Measurements from ENCODE around the gene LRRC61. TPM values are rescaled to one million over a fixed set of nuclear protein-coding genes. Genes with fewer than 3 reads are reported as not detected.
A peak's percentile ranks its signal among the peaks of the same experiment; 100 is the strongest.

The LRRC61 gene
- total and polyA plus RNA-seq, 4 experiments from 2014 or later: 11.0 to 16.0 (median 13.8) TPM

- Histone ChIP-seq H3K27ac (ENCODE audit: low read depth, low read length) (no peak overlapping the region), H3K9me3 (ENCODE audit: control insufficient read depth in 1 of 2, low read length in 2 of 2) (no peaks in the 10 kb centered on the region), H3K36me3 (ENCODE audit: insufficient read depth, low read length) (peaks cover 13% of the 10 kb centered on the region), H3K4me1 (ENCODE audit: insufficient read depth, low read length) (peaks cover 42% of the 10 kb centered on the region), H3K27me3 (ENCODE audit: insufficient read depth, low read length) (no peaks in the 10 kb centered on the region), H3K4me3 (ENCODE audit: low read length in 2 of 2) (no peak overlapping the region)
- intact Hi-C loops (cut with micrococcal nuclease): no loop called here
- Mint-ChIP-seq H3K4me1 (peaks cover 24 to 66% (median 43%) of the 10 kb centered on the region in 4 donors), H3K27me3 (no peaks in the 10 kb centered on the region), H3K9me3 (no peaks in the 10 kb centered on the region), H3K36me3 (peaks cover 12 to 22% of the 10 kb centered on the region in 2 donors), H3K27ac (peak overlapping the region in 4 of 7 donors; percentile 36 to 83 (median 46)), H3K4me3 (no peak overlapping the region)
- no peak for DNase-seq
- POLR2A ChIA-PET (ENCODE audit: partially characterized antibody): interaction anchor here (0.5 to 2.0 kb wide), 3 partner anchors 16 to 179 kb away, joined by 3 to 6 read pairs (median 3); a partner anchor contains a TSS
- CTCF ChIA-PET (ENCODE audit: partially characterized antibody): interaction anchor here (1.4 kb wide), 1 partner anchor 19 kb away, joined by 6 read pairs; no protein-coding TSS in a partner anchor
These were observed 50.9 kb downstream of the LRRC61 start for GRCh38 chr7:150374026-150374425.

DNA sequence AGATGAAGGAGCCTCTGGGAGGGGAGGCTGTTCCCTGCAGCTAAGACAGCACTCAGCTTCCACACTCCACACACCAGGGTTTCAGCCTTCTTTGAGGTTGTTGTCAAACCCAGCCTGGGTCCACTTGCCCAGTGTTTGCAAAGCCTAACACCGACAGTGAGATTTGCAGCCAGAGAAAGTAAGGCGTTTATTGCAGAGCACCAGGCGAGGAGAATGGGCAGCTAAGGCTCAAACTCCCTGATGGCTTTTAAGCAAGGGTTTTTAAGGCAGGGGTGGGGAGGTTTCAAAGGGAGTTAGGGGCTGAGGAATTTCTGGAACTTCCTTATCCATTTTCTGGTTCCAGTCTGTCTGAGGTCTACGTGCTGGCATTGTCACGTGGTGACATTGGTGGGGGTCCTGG, 51.3 kb downstream of the LRRC61 start:
- Mint-ChIP-seq H3K36me3 (peaks cover 12 to 21% of the 10 kb centered on the region in 2 donors), H3K4me3 (no peak overlapping the region), H3K4me1 (peaks cover 22 to 62% (median 41%) of the 10 kb centered on the region in 4 donors), H3K9me3 (no peaks in the 10 kb centered on the region), H3K27me3 (no peaks in the 10 kb centered on the region), H3K27ac (peak overlapping the region in 4 of 7 donors; percentile 17 to 81 (median 40))
- no peaks in the 10 kb centered on the region for H3K9me3 ChIP-seq (ENCODE audit: control insufficient read depth in 1 of 2, low read length in 2 of 2)
- H3K4me3 ChIP-seq (ENCODE audit: low read length in 2 of 2): no peak overlapping the region
- no peaks in the 10 kb centered on the region for H3K27me3 ChIP-seq (ENCODE audit: insufficient read depth, low read length)
- H3K4me1 ChIP-seq (ENCODE audit: insufficient read depth, low read length): peaks cover 39% of the 10 kb centered on the region
- intact Hi-C loops (cut with micrococcal nuclease): no loop called here
- DNase-seq: no peak
- POLR2A ChIA-PET (ENCODE audit: partially characterized antibody): interaction anchor here (0.5 to 2.0 kb wide), 4 partner anchors 8 to 178 kb away, joined by 3 to 6 read pairs (median 3); a partner anchor contains a TSS
- H3K36me3 ChIP-seq (ENCODE audit: insufficient read depth, low read length): peaks cover 13% of the 10 kb centered on the region
- CTCF ChIA-PET (ENCODE audit: partially characterized antibody): interaction anchor here (1.4 kb wide), 1 partner anchor 19 kb away, joined by 6 read pairs; no protein-coding TSS in a partner anchor
- H3K27ac ChIP-seq (ENCODE audit: low read depth, low read length): no peak overlapping the region

DNA sequence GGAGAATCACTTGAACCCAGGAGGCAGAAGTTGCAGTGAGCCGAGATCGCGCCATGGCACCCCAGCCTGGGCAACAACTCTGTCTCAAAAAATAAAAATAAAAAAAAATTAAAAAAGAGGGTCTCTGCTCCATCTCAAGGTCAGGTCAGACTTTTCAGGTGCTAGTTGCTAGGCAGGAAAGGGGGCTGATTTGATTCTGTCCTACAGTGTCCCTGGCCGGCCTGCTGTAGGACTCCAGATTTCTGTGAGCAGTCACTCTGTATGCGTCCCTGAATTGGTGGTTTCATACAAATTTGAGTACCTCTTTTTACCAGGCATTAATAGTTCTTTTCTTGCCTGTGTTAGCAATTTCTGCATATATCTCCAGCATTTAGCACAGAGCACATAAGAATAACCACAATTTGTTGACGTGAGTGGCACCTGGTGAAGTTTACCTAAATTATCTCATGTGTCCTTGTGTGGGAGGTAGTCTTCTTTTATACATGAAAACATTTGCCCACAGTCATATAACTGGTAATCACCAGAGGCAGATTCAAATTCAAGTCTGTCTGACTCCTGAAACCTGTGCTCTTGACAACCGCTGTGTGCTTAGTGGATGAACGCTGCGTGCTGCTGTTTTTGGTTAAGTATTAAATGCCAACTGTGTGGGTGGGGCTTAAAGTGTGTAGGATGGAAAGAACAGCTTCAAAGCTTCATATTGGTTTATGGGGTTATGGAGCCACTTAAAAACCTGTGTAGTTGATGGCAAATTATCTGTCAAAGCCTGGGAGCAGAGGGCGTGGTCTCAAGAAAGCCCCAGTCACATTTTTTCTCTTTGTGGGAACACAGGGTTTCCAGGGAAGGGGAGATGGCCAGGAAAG, 52.7 kb downstream of the LRRC61 start:
- H3K4me1 Mint-ChIP-seq: peaks cover 27 to 61% (median 42%) of the 10 kb centered on the region in 4 donors
- POLR2A ChIA-PET (ENCODE audit: partially characterized antibody): interaction anchor here (0.6 to 3.1 kb wide), 3 partner anchors 10 to 70 kb away, joined by 3 to 47 read pairs (median 3); a partner anchor contains a TSS
- intact Hi-C loops (cut with micrococcal nuclease): no loop called here

DNA sequence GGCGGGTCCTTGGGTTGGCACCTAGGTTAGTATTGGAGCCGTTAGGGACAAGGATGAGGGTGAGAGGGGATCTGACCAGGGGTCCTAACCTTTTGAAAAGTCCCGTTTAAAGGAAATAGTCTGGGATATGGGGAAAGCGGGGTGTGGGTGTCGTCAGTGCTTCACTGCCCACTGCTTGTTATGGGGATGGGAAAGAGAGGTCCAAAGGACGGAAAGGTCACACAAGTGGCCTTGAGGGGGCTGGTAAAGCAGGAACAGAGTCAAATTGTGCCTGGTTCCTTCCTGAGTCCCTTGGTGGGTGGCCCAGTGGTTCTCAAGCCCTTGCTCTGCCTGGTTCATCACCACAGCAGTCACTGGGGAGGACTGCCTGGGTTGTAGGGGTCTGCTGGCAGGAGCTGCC, 53.4 kb downstream of the LRRC61 start:
- Histone ChIP-seq H3K36me3 (ENCODE audit: insufficient read depth, low read length) (peaks cover 6% of the 10 kb centered on the region), H3K4me1 (ENCODE audit: insufficient read depth, low read length) (peaks cover 38% of the 10 kb centered on the region), H3K4me3 (ENCODE audit: low read length in 2 of 2) (no peak overlapping the region), H3K9me3 (ENCODE audit: control insufficient read depth in 1 of 2, low read length in 2 of 2) (no peaks in the 10 kb centered on the region), H3K27ac (ENCODE audit: low read depth, low read length) (no peak overlapping the region), H3K27me3 (ENCODE audit: insufficient read depth, low read length) (no peaks in the 10 kb centered on the region)
- H3K9me3 Mint-ChIP-seq: no peaks in the 10 kb centered on the region
- H3K4me3 Mint-ChIP-seq: peak overlapping the region in 4 of 8 donors; percentile 25 to 65 (median 42)
- H3K27ac Mint-ChIP-seq: peak overlapping the region in 6 of 7 donors; percentile 2 to 87 (median 84)
- peaks cover 28 to 60% (median 43%) of the 10 kb centered on the region in 4 donors for H3K4me1 Mint-ChIP-seq
- POLR2A ChIA-PET (ENCODE audit: partially characterized antibody): interaction anchor here (2.7 to 3.1 kb wide), 3 partner anchors 8 to 28 kb away, joined by 11 to 55 read pairs (median 47); partner anchors contain the start of gene REPIN1
- intact Hi-C loops (cut with micrococcal nuclease): no loop called here
- no peak for DNase-seq
- H3K36me3 Mint-ChIP-seq: peaks cover 7 to 18% of the 10 kb centered on the region in 2 donors
- CTCF ChIA-PET (ENCODE audit: partially characterized antibody): interaction anchor here (1.1 kb wide), 1 partner anchor 19 kb away, joined by 3 read pairs; no protein-coding TSS in a partner anchor
- no peaks in the 10 kb centered on the region for H3K27me3 Mint-ChIP-seq

More for the DNA sequence above, 52.7 kb downstream of the LRRC61 start:
- H3K27ac ChIP-seq (ENCODE audit: low read depth, low read length): no peak overlapping the region
- no peaks in the 10 kb centered on the region for H3K27me3 Mint-ChIP-seq
- no peaks in the 10 kb centered on the region for H3K27me3 ChIP-seq (ENCODE audit: insufficient read depth, low read length)
- peak overlapping the region; percentile 18 to 89 (median 81) for H3K27ac Mint-ChIP-seq
- H3K4me1 ChIP-seq (ENCODE audit: insufficient read depth, low read length): peaks cover 38% of the 10 kb centered on the region
- peak overlapping the region in 5 of 8 donors; percentile 0 to 65 (median 27) for H3K4me3 Mint-ChIP-seq
- H3K9me3 ChIP-seq (ENCODE audit: control insufficient read depth in 1 of 2, low read length in 2 of 2): no peaks in the 10 kb centered on the region
- H3K36me3 Mint-ChIP-seq: peaks cover 9 to 18% of the 10 kb centered on the region in 2 donors
- peak; percentile 18 to 62 (median 27) for DNase-seq
- peaks cover 9% of the 10 kb centered on the region for H3K36me3 ChIP-seq (ENCODE audit: insufficient read depth, low read length)
- H3K9me3 Mint-ChIP-seq: no peaks in the 10 kb centered on the region
- CTCF ChIA-PET (ENCODE audit: partially characterized antibody): interaction anchor here (1.4 kb wide), 1 partner anchor 21 kb away, joined by 6 read pairs; no protein-coding TSS in a partner anchor
- H3K4me3 ChIP-seq (ENCODE audit: low read length in 2 of 2): no peak overlapping the region

GRCh38 chr7:150377196-150377595, 54.0 kb downstream of the LRRC61 start:
- DNase-seq: no peak
- no peaks in the 10 kb centered on the region for H3K9me3 Mint-ChIP-seq

DNA sequence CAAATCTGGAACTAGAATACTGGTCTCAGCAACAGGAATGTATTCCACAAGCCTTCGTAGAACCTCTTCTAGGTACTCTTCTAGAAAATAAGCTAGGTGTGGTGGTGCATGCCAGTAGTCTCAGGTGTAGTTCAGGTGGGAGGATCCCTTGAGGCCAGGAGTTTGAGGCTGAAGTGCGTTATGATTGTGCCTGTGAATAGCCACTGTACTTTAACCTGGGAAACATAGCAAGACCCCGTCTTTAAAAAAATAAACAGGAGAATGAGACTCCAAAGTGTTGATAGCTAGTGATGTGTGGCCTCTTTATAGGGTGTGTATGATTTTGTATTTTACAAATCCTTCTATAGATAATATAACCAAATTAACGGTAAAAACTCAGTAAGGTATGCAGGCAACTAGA, 54.5 kb downstream of the LRRC61 start:
- Histone ChIP-seq H3K4me3 (ENCODE audit: low read length in 2 of 2) (no peak overlapping the region), H3K36me3 (ENCODE audit: insufficient read depth, low read length) (peaks cover 5% of the 10 kb centered on the region), H3K27me3 (ENCODE audit: insufficient read depth, low read length) (no peaks in the 10 kb centered on the region), H3K27ac (ENCODE audit: low read depth, low read length) (peak overlapping the region; percentile 71), H3K4me1 (ENCODE audit: insufficient read depth, low read length) (peaks cover 38% of the 10 kb centered on the region), H3K9me3 (ENCODE audit: control insufficient read depth in 1 of 2, low read length in 2 of 2) (no peaks in the 10 kb centered on the region)
- ChIA-PET POLR2A (ENCODE audit: partially characterized antibody) (interaction anchor here (0.9 to 3.1 kb wide), 13 partner anchors 9 to 338 kb away, joined by 3 to 55 read pairs (median 4); partner anchors contain the start of genes ACTR3C, GIMAP7, LRRC61 and REPIN1), CTCF (ENCODE audit: partially characterized antibody) (interaction anchor here (0.9 to 2.6 kb wide), 9 partner anchors 9 to 41 kb away, joined by 3 to 19 read pairs (median 4); partner anchors contain the start of gene REPIN1)
- Mint-ChIP-seq H3K4me3 (peak overlapping the region; percentile 68 to 88 (median 86)), H3K4me1 (peaks cover 28 to 66% (median 44%) of the 10 kb centered on the region in 4 donors), H3K9me3 (no peaks in the 10 kb centered on the region), H3K36me3 (peaks cover 6 to 18% of the 10 kb centered on the region in 2 donors), H3K27me3 (no peaks in the 10 kb centered on the region), H3K27ac (peak overlapping the region; percentile 71 to 90 (median 86))
- intact Hi-C loops (cut with micrococcal nuclease): loop anchor here (2.0 kb wide), 1 partner anchor 55 kb away; the partner anchor contains the start of genes ACTR3C and LRRC61
- no peak for DNase-seq

More at GRCh38 chr7:150377196-150377595, 54.0 kb downstream of the LRRC61 start:
- H3K36me3 Mint-ChIP-seq: peaks cover 7 to 18% of the 10 kb centered on the region in 2 donors
- POLR2A ChIA-PET (ENCODE audit: partially characterized antibody): interaction anchor here (1.1 to 3.1 kb wide), 9 partner anchors 8 to 338 kb away, joined by 3 to 55 read pairs (median 5); partner anchors contain the start of genes ACTR3C, GIMAP7, LRRC61 and REPIN1
- Histone ChIP-seq H3K27me3 (ENCODE audit: insufficient read depth, low read length) (no peaks in the 10 kb centered on the region), H3K27ac (ENCODE audit: low read depth, low read length) (peak overlapping the region; percentile 71), H3K36me3 (ENCODE audit: insufficient read depth, low read length) (peaks cover 6% of the 10 kb centered on the region), H3K4me3 (ENCODE audit: low read length in 2 of 2) (no peak overlapping the region), H3K9me3 (ENCODE audit: control insufficient read depth in 1 of 2, low read length in 2 of 2) (no peaks in the 10 kb centered on the region), H3K4me1 (ENCODE audit: insufficient read depth, low read length) (peaks cover 38% of the 10 kb centered on the region)
- CTCF ChIA-PET (ENCODE audit: partially characterized antibody): interaction anchor here (1.1 to 2.6 kb wide), 7 partner anchors 8 to 42 kb away, joined by 3 to 19 read pairs (median 7); partner anchors contain the start of gene REPIN1
- H3K4me3 Mint-ChIP-seq: peak overlapping the region in 6 of 8 donors; percentile 49 to 86 (median 82)
- H3K4me1 Mint-ChIP-seq: peaks cover 28 to 61% (median 43%) of the 10 kb centered on the region in 4 donors
- intact Hi-C loops (cut with micrococcal nuclease): no loop called here
- peak overlapping the region in 4 of 7 donors; percentile 71 to 87 (median 82) for H3K27ac Mint-ChIP-seq
- no peaks in the 10 kb centered on the region for H3K27me3 Mint-ChIP-seq

Data from CD4-positive, alpha-beta memory T cell (primary cell).